ENCODE measurements around the gene HES7.

- TF ChIP-seq CTCF (IDR thresholded peaks at IDR 0.05) (no peak), POLR2A (IDR thresholded peaks at IDR 0.05) (no peak), POLR2AphosphoS5 (IDR thresholded peaks at IDR 0.05) (peak in 2 of 4 donors; percentile 20 to 50)
Measured at GRCh38 chr17:8147805-8148404, 24.0 kb upstream of the HES7 start.

All from sigmoid colon (tissue), 4 donors.